ENCODE data around the gene RNASEH1. TPM values are rescaled to one million over a fixed set of nuclear protein-coding genes. Genes with fewer than 3 reads are reported as not detected.

RNASEH1 gene
- total and polyA plus RNA-seq, 10 of the 15 experiments (the other 5 are each of a cell fraction or from before 2014, with no cell fraction given): 18.2 to 68.5 (median 28.2) TPM

GRCh38 chr2:3513026-3513810 is 44.9 kb downstream of the RNASEH1 start:
- in situ Hi-C loops (cut with MboI) (no loop called here), intact Hi-C loops (cut with micrococcal nuclease; ENCODE audit: unreplicated experiment) (no loop called here)
- Histone ChIP-seq H3K27me3 (replicated peaks in 1 of 2; ENCODE audit: control insufficient read depth in 2 of 2, insufficient read depth in 2 of 2, low read length in 1 of 2) (no peaks in the 10 kb centered on the region), H2AFZ (ENCODE audit: control insufficient read depth, low read depth, low read length) (no peak overlapping the region), H3K4me2 (ENCODE audit: control insufficient read depth, insufficient read depth) (no peak overlapping the region), H3K9ac (ENCODE audit: control insufficient read depth, insufficient read depth, low read length) (no peak overlapping the region), H4K20me1 (ENCODE audit: control insufficient read depth, insufficient read depth) (no peaks in the 10 kb centered on the region), H3K4me3 (no peak overlapping the region), H3K79me2 (ENCODE audit: control insufficient read depth, insufficient read depth, low read length) (peaks cover 1% of the 10 kb centered on the region), H3K4me1 (ENCODE audit: control insufficient read depth, insufficient read depth, low read length) (no peaks in the 10 kb centered on the region), H3K27ac (ENCODE audit: control insufficient read depth, insufficient read depth) (no peak overlapping the region), H3K36me3 (ENCODE audit: control insufficient read depth in 2 of 2, insufficient read depth in 2 of 2, low read length in 1 of 2) (peaks cover 3 to 5% of the 10 kb centered on the region in 2 experiments; a peak in 3 of 4 replicates), H3K9me3 (replicated peaks; ENCODE audit: control insufficient read depth, insufficient read depth, low read length) (no peaks in the 10 kb centered on the region; the same call in 1 of the 3 replicates)
- ChIA-PET CTCF (interaction anchor here (1.4 to 1.7 kb wide), 2 partner anchors 19 to 51 kb away, joined by 5 to 6 read pairs; no protein-coding TSS in a partner anchor), RAD21 (ENCODE audit: unreplicated experiment) (no interaction called here), POLR2A (no interaction called here), SMC1A (ENCODE audit: uncharacterized antibody, unreplicated experiment) (no interaction called here)
- WGBS (ENCODE audit: insufficient coverage, insufficient replicate concordance, low lambda C conversion rate, missing lambda C conversion rate): 80% methylated on average over 3 of the region's 3 CpGs
- TF ChIP-seq JUNB (IDR thresholded peaks at IDR 0.05): no peak
- no peak for DNase-seq (ENCODE audit: low read depth, low spot score)
- FAIRE-seq: no peak
- no TSS peak for BruUV-seq (replicated peaks)
- no peak for ATAC-seq

GRCh38 chr2:3512086-3512485 is 46.0 kb downstream of the RNASEH1 start:
- 40% methylated on average over 2 of the region's 2 CpGs for WGBS (ENCODE audit: insufficient coverage, insufficient replicate concordance, low lambda C conversion rate, missing lambda C conversion rate)
- no peak for ATAC-seq
- H3K27me3 ChIP-seq (replicated peaks in 1 of 2; ENCODE audit: control insufficient read depth in 2 of 2, insufficient read depth in 2 of 2, low read length in 1 of 2): no peaks in the 10 kb centered on the region
- intact Hi-C loops (cut with micrococcal nuclease; ENCODE audit: unreplicated experiment) (no loop called here), in situ Hi-C loops (cut with MboI) (no loop called here)
- ChIA-PET RAD21 (ENCODE audit: unreplicated experiment) (no interaction called here), CTCF (interaction anchor here (1.4 kb wide), 1 partner anchor 20 kb away, joined by 5 read pairs; no protein-coding TSS in a partner anchor), POLR2A (no interaction called here), SMC1A (ENCODE audit: uncharacterized antibody, unreplicated experiment) (no interaction called here)
- H3K4me2 ChIP-seq (ENCODE audit: control insufficient read depth, insufficient read depth): no peak overlapping the region
- BruUV-seq (replicated peaks): no TSS peak
- FAIRE-seq: no peak
- DNase-seq (ENCODE audit: low read depth, low spot score): no peak
- H3K9ac ChIP-seq (ENCODE audit: control insufficient read depth, insufficient read depth, low read length): no peak overlapping the region
- no peaks in the 10 kb centered on the region; the same call in 1 of the 3 replicates for H3K9me3 ChIP-seq (replicated peaks; ENCODE audit: control insufficient read depth, insufficient read depth, low read length)
- H3K4me3 ChIP-seq: no peak overlapping the region
- H3K27ac ChIP-seq (ENCODE audit: control insufficient read depth, insufficient read depth): no peak overlapping the region
- H4K20me1 ChIP-seq (ENCODE audit: control insufficient read depth, insufficient read depth): no peaks in the 10 kb centered on the region
- no peaks in the 10 kb centered on the region for H3K79me2 ChIP-seq (ENCODE audit: control insufficient read depth, insufficient read depth, low read length)
- peaks cover 3 to 5% of the 10 kb centered on the region in 2 experiments; a peak in 3 of 4 replicates for H3K36me3 ChIP-seq (ENCODE audit: control insufficient read depth in 2 of 2, insufficient read depth in 2 of 2, low read length in 1 of 2)
- H3K4me1 ChIP-seq (ENCODE audit: control insufficient read depth, insufficient read depth, low read length): no peaks in the 10 kb centered on the region
- H2AFZ ChIP-seq (ENCODE audit: control insufficient read depth, low read depth, low read length): no peak overlapping the region
- no peak for TF ChIP-seq NR2C1 (IDR thresholded peaks at IDR 0.05)
- no peak for TF ChIP-seq E2F8 (IDR thresholded peaks at IDR 0.05; ENCODE audit: low read depth, partially characterized antibody)
- TF ChIP-seq USF1 (IDR thresholded peaks at IDR 0.05; ENCODE audit: borderline replicate concordance, extremely low read length, insufficient read depth, low read depth, low read length): no peak
- TF ChIP-seq SMAD1 (IDR thresholded peaks at IDR 0.05; ENCODE audit: low read depth, partially characterized antibody): no peak
- no peak for TF ChIP-seq NRF1 (conservative IDR thresholded peaks at IDR 0.05; ENCODE audit: low read depth, low read length)
- no peak for TF ChIP-seq PRDM15 (CRISPR knock-in tag; IDR thresholded peaks at IDR 0.05)
- TF ChIP-seq MEF2A (IDR thresholded peaks at IDR 0.05; ENCODE audit: insufficient read depth, low read depth, low read length): no peak
